ENCODE measurements around the gene PET100.

GRCh38 chr19:7640803-7641202, 11.2 kb downstream of the PET100 start:
- TF ChIP-seq CTCF (conservative IDR thresholded peaks at IDR 0.05 in 1 of 2, IDR thresholded peaks at IDR 0.05 in 1 of 2; ENCODE audit: extremely low read depth in 1 of 2, insufficient read depth in 1 of 2, low read depth in 1 of 2, low read length in 2 of 2), result no peak
- TF ChIP-seq EZH2 (IDR thresholded peaks at IDR 0.05; ENCODE audit: borderline replicate concordance, low read length), result no peak
